Progenitor cell of endocrine pancreas (in vitro differentiated cells): ENCODE results near the gene FARS2. TPM values are rescaled to one million over a fixed set of nuclear protein-coding genes. Genes with fewer than 3 reads are reported as not detected.

Experiments used
- DNase-seq: peaks from one replicate; pipeline ENCODE4 v3.0.0; 2021; ENCODE audit warnings: low spot score; ENCODE audit not compliant: unreplicated experiment
- H3K27ac Mint-ChIP-seq: 2 replicates; pipeline ENCODE4 v1.8.0; 2021; ENCODE audit warnings: mild to moderate bottlenecking, moderate library complexity, mixed read lengths
- H3K27me3 Mint-ChIP-seq: 2 replicates; pipeline ENCODE4 v1.8.0; 2021; ENCODE audit warnings: mixed read lengths
- H3K36me3 Mint-ChIP-seq: 2 replicates; pipeline ENCODE4 v1.8.0; 2022; ENCODE audit warnings: mixed read lengths; ENCODE audit not compliant: insufficient read depth
- H3K4me1 Mint-ChIP-seq: 2 replicates; pipeline ENCODE4 v1.8.0; 2021; ENCODE audit warnings: low read depth, mixed read lengths
- H3K4me3 Mint-ChIP-seq: 2 replicates; pipeline ENCODE4 v1.8.0; 2021; ENCODE audit warnings: low read depth, mild to moderate bottlenecking, moderate library complexity, mixed read lengths
- H3K9me3 Mint-ChIP-seq: 2 replicates; pipeline ENCODE4 v1.8.0; 2021; ENCODE audit warnings: low read depth, mixed read lengths
- CTCF ChIP-seq: fragments of 200-600 bp; sonication (generic); IDR thresholded peaks from one replicate; pipeline ENCODE4 v1.5.0; 2021; ENCODE audit warnings: antibody characterized with exemption, mild to moderate bottlenecking; ENCODE audit not compliant: unreplicated experiment
- long read RNA-seq: library from polyadenylated mRNA; unstranded; transcript quantifications from one replicate; pipeline ENCODE4 v2.0.0, GENCODE V29; 2020
- total RNA-seq: library from RNA; stranded (reverse); gene quantifications from 2 replicates; pipeline ENCODE4 v1.2.1, GENCODE V29; 2021

The FARS2 gene
- total RNA-seq: 20.2 and 20.8 TPM in 2 replicates
- long read RNA-seq, transcript FARS2-201 (7 exons, 1,663 nt): major isoform, 72 of 119 reads
- long read RNA-seq, transcript FARS2-202 (7 exons, 1,692 nt): minor isoform, 12 of 119 reads
- long read RNA-seq, partial matches to known transcripts: 5 of 119 reads
- long read RNA-seq, other reads (novel, unspliced or antisense): 30 of 119 reads

- peak within 1 kb of the TSS; percentile 98 for H3K4me3 Mint-ChIP-seq
- peak; percentile 50 for TF ChIP-seq CTCF
- H3K4me1 Mint-ChIP-seq: peaks cover 17% of the 10 kb centered on the region
- no peaks in the 10 kb centered on the region for H3K9me3 Mint-ChIP-seq
- peak; percentile 81 for DNase-seq
- peak within 1 kb of the TSS; percentile 100 for H3K27ac Mint-ChIP-seq
- peaks cover 9% of the 10 kb centered on the region for H3K36me3 Mint-ChIP-seq
- no peaks in the 10 kb centered on the region for H3K27me3 Mint-ChIP-seq
These were observed at the start of gene FARS2, which contains the start of gene LYRM4 for GRCh38 chr6:5260661-5261544. Gene FARS2 (plus strand): TSS chr6:5261513. Gene LYRM4 (minus strand): TSS chr6:5260950. CDS start chr6:5260733, 217 bp downstream.

- no peak overlapping the region for H3K4me3 Mint-ChIP-seq
- H3K27me3 Mint-ChIP-seq: no peaks in the 10 kb centered on the region
- DNase-seq: no peak
- H3K27ac Mint-ChIP-seq: peak overlapping the region; percentile 80
- no peaks in the 10 kb centered on the region for H3K4me1 Mint-ChIP-seq
- no peak for TF ChIP-seq CTCF
- H3K36me3 Mint-ChIP-seq: peaks cover 5% of the 10 kb centered on the region
- no peaks in the 10 kb centered on the region for H3K9me3 Mint-ChIP-seq
These were observed 47.5 kb upstream of the FARS2 start for GRCh38 chr6:5213836-5214235.

GRCh38 chr6:5214570-5215052, 46.7 kb upstream of the FARS2 start:
- Mint-ChIP-seq H3K36me3 (peaks cover 5% of the 10 kb centered on the region), H3K27me3 (no peaks in the 10 kb centered on the region), H3K9me3 (no peaks in the 10 kb centered on the region), H3K4me1 (no peaks in the 10 kb centered on the region), H3K27ac (no peak overlapping the region), H3K4me3 (no peak overlapping the region)
- TF ChIP-seq CTCF: peak; percentile 61
- no peak for DNase-seq

DNA sequence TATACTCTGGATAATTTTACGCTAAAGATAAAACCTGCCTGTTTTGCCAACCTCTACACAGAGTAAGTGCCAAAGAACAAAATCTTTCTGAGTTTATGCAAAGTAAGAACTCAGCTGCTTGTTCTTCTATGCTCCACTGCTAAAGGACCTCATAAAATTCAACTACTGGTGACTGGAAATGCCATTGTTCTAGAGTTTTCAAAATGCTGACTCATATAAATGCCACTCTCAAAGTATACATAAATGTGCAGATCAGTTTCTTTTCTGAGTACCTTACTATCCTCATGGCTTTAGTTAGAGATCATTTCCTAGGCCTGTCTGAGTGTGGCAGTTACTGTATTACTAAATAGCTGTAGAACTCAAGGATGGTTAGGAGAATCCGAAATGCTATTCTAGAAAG, 46.2 kb upstream of the FARS2 start:
- Mint-ChIP-seq H3K36me3 (peaks cover 5% of the 10 kb centered on the region), H3K9me3 (no peaks in the 10 kb centered on the region), H3K4me1 (no peaks in the 10 kb centered on the region), H3K27me3 (no peaks in the 10 kb centered on the region), H3K4me3 (no peak overlapping the region), H3K27ac (no peak overlapping the region)
- DNase-seq: no peak
- TF ChIP-seq CTCF: no peak

DNA sequence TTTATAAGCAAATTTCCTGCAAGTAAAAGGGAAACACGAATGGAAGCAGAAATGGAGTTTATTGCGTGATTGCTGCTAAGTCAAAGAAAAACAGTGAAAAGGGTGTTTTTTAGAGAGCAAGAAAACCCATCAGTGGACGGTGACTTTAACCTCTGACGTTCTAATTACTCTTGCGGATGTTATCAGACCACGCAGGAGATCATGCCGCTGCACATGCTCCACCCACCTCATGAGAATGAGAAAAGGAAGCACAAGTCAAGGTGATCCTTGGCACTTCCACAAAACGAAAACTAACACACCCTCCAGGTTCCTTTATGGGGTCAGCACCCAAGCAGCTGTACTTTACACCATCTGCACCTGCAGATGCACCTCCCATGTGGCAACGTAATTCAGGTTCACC, 45.5 kb upstream of the FARS2 start:
- H3K4me1 Mint-ChIP-seq: no peaks in the 10 kb centered on the region
- H3K27ac Mint-ChIP-seq: no peak overlapping the region
- H3K9me3 Mint-ChIP-seq: no peaks in the 10 kb centered on the region
- DNase-seq: no peak
- H3K27me3 Mint-ChIP-seq: no peaks in the 10 kb centered on the region
- TF ChIP-seq CTCF: no peak
- no peak overlapping the region for H3K4me3 Mint-ChIP-seq
- peaks cover 5% of the 10 kb centered on the region for H3K36me3 Mint-ChIP-seq
